Keratinocyte (primary cell): ENCODE results near the gene MYADM. TPM values are rescaled to one million over a fixed set of nuclear protein-coding genes. Genes with fewer than 3 reads are reported as not detected.

Source experiments
- DNase-seq: peaks from one replicate; pipeline ENCODE4 v3.0.0-alpha.2; 2011; ENCODE audit warnings: low read depth, missing footprints, low spot score
- FAIRE-seq: peaks from 2 replicates; lab custom pipeline; 2011; peaks lifted over from hg19 to GRCh38; lab: Jason Lieb, UNC
- H2AFZ ChIP-seq: 2 replicates; pipeline ENCODE4 v1.6.0; 2012; ENCODE audit warnings: low read length, control low read depth, inconsistent platforms; ENCODE audit not compliant: control insufficient read depth
- H3K27ac ChIP-seq: 2 replicates; pipeline ENCODE4 v1.5.1; 2011; ENCODE audit warnings: low read length; ENCODE audit not compliant: control insufficient read depth, insufficient read depth
- H3K27me3 ChIP-seq: 3 replicates; pipeline ENCODE4 v1.6.0; 2011; ENCODE audit warnings: low read length; ENCODE audit not compliant: control insufficient read depth, insufficient read depth; ENCODE audit errors: extremely low read depth
- H3K36me3 ChIP-seq, 2 experiments: 2 replicates in 1 of 2; 3 replicates in 1 of 2; pipeline ENCODE4 v1.5.1; 2011; ENCODE audit warnings: low read length in 2 of 2, mild to moderate bottlenecking in 1 of 2; ENCODE audit not compliant: control insufficient read depth in 2 of 2, insufficient read depth in 2 of 2; ENCODE audit errors: extremely low read depth in 1 of 2
- H3K4me1 ChIP-seq: 3 replicates; pipeline ENCODE4 v1.5.1; 2011; ENCODE audit warnings: low read length; ENCODE audit not compliant: control insufficient read depth, insufficient read depth; ENCODE audit errors: extremely low read depth
- H3K4me2 ChIP-seq: 3 replicates; pipeline ENCODE4 v1.6.0; 2011; ENCODE audit warnings: low read depth, low read length; ENCODE audit not compliant: control insufficient read depth, insufficient read depth; ENCODE audit errors: extremely low read depth
- H3K4me3 ChIP-seq, 3 experiments: fragments of 200-600 bp in 1 of 3; sonication (generic) in 1 of 3; 2 replicates in 2 of 3; 3 replicates in 1 of 3; pipeline ENCODE4 v1.5.1; 2011 to 2016; ENCODE audit warnings: low read length in 3 of 3, mild to moderate bottlenecking in 3 of 3, control low read depth in 2 of 3, inconsistent platforms in 1 of 3, low read depth in 1 of 3, mixed read lengths in 1 of 3, mixed run types in 1 of 3, moderate library complexity in 1 of 3; ENCODE audit not compliant: control insufficient read depth in 2 of 3, insufficient read depth in 2 of 3; ENCODE audit errors: extremely low read depth in 1 of 3
- H3K79me2 ChIP-seq: 2 replicates; pipeline ENCODE4 v1.6.0; 2012; ENCODE audit warnings: low read length; ENCODE audit not compliant: control insufficient read depth, insufficient read depth
- H3K9ac ChIP-seq: 3 replicates; pipeline ENCODE4 v1.6.0; 2011; ENCODE audit warnings: low read length; ENCODE audit not compliant: control insufficient read depth, insufficient read depth; ENCODE audit errors: extremely low read depth
- H3K9me1 ChIP-seq: 3 replicates; pipeline ENCODE4 v1.6.0; 2011; ENCODE audit warnings: low read length; ENCODE audit not compliant: control insufficient read depth, insufficient read depth; ENCODE audit errors: extremely low read depth
- H3K9me3 ChIP-seq: 2 replicates; pipeline ENCODE4 v1.5.1; 2012; ENCODE audit warnings: low read depth, low read length; ENCODE audit not compliant: control insufficient read depth
- H4K20me1 ChIP-seq: 3 replicates; pipeline ENCODE4 v1.6.0; 2011; ENCODE audit warnings: low read length; ENCODE audit not compliant: control insufficient read depth, insufficient read depth; ENCODE audit errors: extremely low read depth
- CTCF ChIP-seq, 3 experiments: IDR thresholded peaks in 1 of 3; conservative IDR thresholded peaks in 1 of 3; optimal IDR thresholded peaks in 1 of 3; 2 replicates in 2 of 3; 3 replicates in 1 of 3; pipeline versions ENCODE3 to v1.5.1; 2011; ENCODE audit warnings: low read length in 3 of 3, mild to moderate bottlenecking in 3 of 3, moderate library complexity in 2 of 3, control low read depth in 1 of 3, inconsistent platforms in 1 of 3; ENCODE audit not compliant: insufficient read depth in 2 of 3; ENCODE audit errors: extremely low read depth in 1 of 3
- EZH2 ChIP-seq: IDR thresholded peaks from one replicate; pipeline ENCODE4 v1.6.1; 2012; ENCODE audit warnings: inconsistent platforms, mild to moderate bottlenecking, low read length, moderate library complexity
- dilution Hi-C: fragments of 300-500 bp; cut with MboI; formaldehyde crosslinking; loops from one replicate; pipeline ENCODE4 v1.7.0; 2020; ENCODE audit warnings: low sequenced_read_pairs; ENCODE audit not compliant: extremely low pct_ligation_motif_present
- polyA plus RNA-seq, 5 experiments: library from polyadenylated mRNA; depleted of rRNA in 3 of 5; stranded (reverse) in 3 of 5; stranded (forward) in 1 of 5; unstranded in 1 of 5; fragments of >200 nt; gene quantifications; 1 replicate in 1 of 5; 2 replicates in 3 of 5; 3 replicates in 1 of 5; pipeline versions ENCODE4 v1.2.1 to v1.2.3, GENCODE V29; 2011 to 2012; ENCODE audit warnings: missing spikeins in 2 of 5, low read depth in 1 of 5, low replicate concordance in 1 of 5

MYADM gene
- polyA plus RNA-seq, 1 donor (not counting 4 experiments of a cell fraction or from before 2014, with no cell fraction given): 16.8 TPM

DNA sequence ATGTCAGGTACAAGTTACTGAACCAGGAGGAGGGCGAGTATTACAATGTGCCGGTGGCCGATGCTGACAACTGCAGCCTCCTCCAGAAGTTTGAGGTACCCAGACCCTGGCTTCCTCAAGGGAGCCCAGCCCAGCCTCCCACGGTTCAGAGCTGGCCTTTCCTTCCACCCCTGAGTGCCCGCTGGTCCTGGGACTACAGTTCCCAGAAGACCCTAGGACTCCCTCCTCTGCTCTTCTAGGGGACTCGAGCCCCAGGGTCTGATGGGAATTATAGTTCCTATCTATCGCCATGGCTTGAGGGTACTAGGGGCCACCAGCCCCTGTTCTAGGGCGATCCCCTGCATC lies 25.3 kb downstream of the MYADM start:
- no peaks in the 10 kb centered on the region for H4K20me1 ChIP-seq
- no peak overlapping the region for H3K27ac ChIP-seq
- DNase-seq (no peak), FAIRE-seq (no peak)
- H3K79me2 ChIP-seq: no peaks in the 10 kb centered on the region
- no peaks in the 10 kb centered on the region for H3K9me1 ChIP-seq
- no peak overlapping the region for H3K4me3 ChIP-seq
- no peak for TF ChIP-seq CTCF (optimal IDR thresholded peaks at IDR 0.05 in 1 of 3, IDR thresholded peaks at IDR 0.05 in 1 of 3, conservative IDR thresholded peaks at IDR 0.05 in 1 of 3; ENCODE audit: extremely low read depth in 1 of 3, insufficient read depth in 2 of 3, low read length in 3 of 3)
- TF ChIP-seq EZH2: no peak
- no peaks in the 10 kb centered on the region for H3K36me3 ChIP-seq
- no peaks in the 10 kb centered on the region for H3K4me1 ChIP-seq
- no peak overlapping the region for H3K4me2 ChIP-seq
- no peak overlapping the region for H2AFZ ChIP-seq
- H3K9ac ChIP-seq: no peak overlapping the region
- H3K9me3 ChIP-seq: no peaks in the 10 kb centered on the region
- dilution Hi-C loops: no loop called here
- no peaks in the 10 kb centered on the region for H3K27me3 ChIP-seq

DNA sequence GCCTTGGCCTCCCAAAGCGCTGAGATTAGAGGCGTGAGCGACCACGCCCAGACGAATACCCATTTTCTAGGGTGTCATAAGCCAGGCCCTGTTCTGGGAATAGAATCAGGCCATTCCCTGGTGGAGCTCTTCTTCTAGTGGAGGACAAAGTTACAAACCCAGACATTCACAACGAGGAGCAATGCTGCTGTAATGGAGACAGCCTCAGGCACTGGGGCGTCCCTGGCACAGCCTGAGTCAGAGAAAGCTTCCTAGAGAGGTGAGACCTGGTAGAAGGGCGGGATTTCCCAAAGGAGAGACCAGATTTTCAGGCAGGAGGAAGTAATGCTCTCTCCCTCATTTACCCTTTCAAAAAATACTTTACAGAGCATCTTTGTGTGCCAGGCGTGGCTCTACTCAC lies 27.0 kb downstream of the MYADM start:
- Histone ChIP-seq H3K4me1 (no peaks in the 10 kb centered on the region), H3K9me3 (no peaks in the 10 kb centered on the region), H3K36me3 (no peaks in the 10 kb centered on the region), H3K4me3 (no peak overlapping the region), H3K9ac (no peak overlapping the region), H3K27me3 (no peaks in the 10 kb centered on the region), H4K20me1 (no peaks in the 10 kb centered on the region), H3K79me2 (no peaks in the 10 kb centered on the region), H2AFZ (no peak overlapping the region), H3K9me1 (no peaks in the 10 kb centered on the region), H3K4me2 (no peak overlapping the region), H3K27ac (no peak overlapping the region)
- FAIRE-seq (peak; percentile 57), DNase-seq (no peak)
- TF ChIP-seq EZH2: no peak
- dilution Hi-C loops: no loop called here

GRCh38 chr19:53896682-53897081 lies 29.0 kb downstream of the MYADM start:
- TF ChIP-seq CTCF (optimal IDR thresholded peaks at IDR 0.05 in 1 of 3, IDR thresholded peaks at IDR 0.05 in 1 of 3, conservative IDR thresholded peaks at IDR 0.05 in 1 of 3; ENCODE audit: extremely low read depth in 1 of 3, insufficient read depth in 2 of 3, low read length in 3 of 3) (no peak), EZH2 (no peak)
- H3K27ac ChIP-seq: no peak overlapping the region
- DNase-seq (no peak), FAIRE-seq (no peak)
- peaks cover 2% of the 10 kb centered on the region for H3K4me1 ChIP-seq
- H3K4me2 ChIP-seq: no peak overlapping the region
- H3K79me2 ChIP-seq: no peaks in the 10 kb centered on the region
- dilution Hi-C loops: no loop called here
- H3K36me3 ChIP-seq: no peaks in the 10 kb centered on the region
- no peak overlapping the region for H2AFZ ChIP-seq
- H3K9me3 ChIP-seq: no peaks in the 10 kb centered on the region
- H3K9ac ChIP-seq: no peak overlapping the region
- no peak overlapping the region for H3K4me3 ChIP-seq
- H3K27me3 ChIP-seq: no peaks in the 10 kb centered on the region
- H3K9me1 ChIP-seq: no peaks in the 10 kb centered on the region
- H4K20me1 ChIP-seq: no peaks in the 10 kb centered on the region
